ENCODE results near the gene ABCF1.

The ABCF1 gene

GRCh38 chr6:30625511-30625910 is 54.3 kb downstream of the ABCF1 start:
- no peak for TF ChIP-seq CTCF (IDR thresholded peaks at IDR 0.05; ENCODE audit: control extremely low read depth, extremely low read depth, low read depth, missing control alignments)
- POLR2A ChIA-PET: no interaction called here
- CTCF ChIA-PET: interaction anchor here (1.0 to 1.4 kb wide), 6 partner anchors 8 to 111 kb away, joined by 3 to 8 read pairs (median 6); partner anchors contain the start of genes DHX16, MRPS18B and PPP1R10
- no peak for DNase-seq (ENCODE audit: extremely low spot score)

DNA sequence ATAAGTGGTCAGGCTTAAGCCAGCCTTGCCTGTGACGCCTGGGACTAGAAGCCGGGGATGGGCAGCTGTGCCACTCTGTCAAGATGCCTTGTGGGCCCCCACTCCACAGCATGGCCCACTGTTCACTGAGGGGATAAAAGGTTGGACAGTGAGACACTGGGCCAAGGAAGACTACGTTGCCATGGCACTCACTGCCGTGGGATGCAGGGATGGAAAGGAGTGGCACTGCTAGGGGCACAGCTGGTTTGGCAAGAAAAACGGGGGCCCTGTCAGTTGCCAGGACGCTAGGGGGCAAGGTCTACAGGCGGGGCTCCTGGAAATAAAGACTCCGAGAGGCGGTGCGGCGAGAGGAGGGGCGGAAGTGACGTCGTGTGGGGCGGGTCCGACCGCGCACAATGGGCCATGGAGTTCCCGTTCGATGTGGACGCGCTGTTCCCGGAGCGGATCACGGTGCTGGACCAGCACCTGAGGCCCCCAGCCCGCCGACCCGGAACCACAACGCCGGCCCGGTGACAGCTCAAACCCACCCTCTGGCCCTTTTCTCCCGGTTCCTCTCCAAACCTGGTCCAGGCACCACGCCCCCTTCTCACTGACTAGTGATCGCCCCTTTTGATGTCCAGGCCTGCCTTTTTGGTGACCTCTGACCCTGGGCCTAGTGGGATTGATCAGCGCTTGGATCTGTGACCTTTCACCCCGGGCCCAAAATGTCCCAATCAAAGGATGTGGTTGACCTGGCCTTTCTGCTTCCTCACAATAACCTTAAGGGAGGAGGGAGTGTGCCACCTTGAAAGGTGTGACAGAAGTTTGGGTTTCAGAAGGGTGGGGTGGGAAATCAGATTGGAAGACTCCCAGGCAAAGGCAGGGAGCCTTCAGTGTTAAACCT is 55.5 kb downstream of the ABCF1 start, which contains the start of gene ATAT1:
ATAT1 (plus strand) TSS at position 391 of the 883 bp plus-strand sequence.
- CTCF ChIA-PET: interaction anchor here (0.6 to 1.4 kb wide), 9 partner anchors 9 to 110 kb away, joined by 3 to 8 read pairs (median 4); partner anchors contain the start of genes DHX16, MRPS18B and PPP1R10
- POLR2A ChIA-PET: interaction anchor here (0.8 kb wide), 1 partner anchor 12 kb away, joined by 5 read pairs; no protein-coding TSS in a partner anchor
- DNase-seq (ENCODE audit: extremely low spot score): peak; percentile 91
- TF ChIP-seq CTCF (IDR thresholded peaks at IDR 0.05; ENCODE audit: control extremely low read depth, extremely low read depth, low read depth, missing control alignments): peak; percentile 51

GRCh38 chr6:30635834-30636233 is 64.6 kb downstream of the ABCF1 start:
- ChIA-PET POLR2A (interaction anchor here (0.7 kb wide), 1 partner anchor 53 kb away, joined by 4 read pairs; no protein-coding TSS in a partner anchor), CTCF (interaction anchor here (1.6 kb wide), 2 partner anchors 19 to 86 kb away, joined by 3 to 6 read pairs; no protein-coding TSS in a partner anchor)
- DNase-seq (ENCODE audit: extremely low spot score): no peak
- TF ChIP-seq CTCF (IDR thresholded peaks at IDR 0.05; ENCODE audit: control extremely low read depth, extremely low read depth, low read depth, missing control alignments): no peak

DNA sequence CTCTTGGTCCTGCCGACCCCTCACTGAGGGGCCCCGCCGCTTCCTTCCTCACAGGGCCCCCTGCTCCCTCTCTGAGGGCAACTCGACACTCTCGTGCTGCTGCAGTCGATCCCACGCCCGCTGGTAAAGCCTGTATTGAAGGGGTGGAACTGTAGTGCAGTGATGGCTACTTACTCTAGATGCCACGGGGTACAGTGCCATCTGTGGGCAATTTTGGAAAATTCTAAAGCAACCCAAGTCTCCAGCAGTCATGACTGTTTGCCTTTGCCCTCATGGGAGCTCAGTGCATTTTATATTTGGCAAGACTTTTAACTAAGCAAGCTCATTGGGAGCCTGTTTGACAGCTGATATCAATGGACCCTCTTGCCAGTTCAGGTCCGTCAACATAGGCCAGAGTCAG is 69.2 kb downstream of the ABCF1 start:
- no peak for DNase-seq (ENCODE audit: extremely low spot score)
- no peak for TF ChIP-seq CTCF (IDR thresholded peaks at IDR 0.05; ENCODE audit: control extremely low read depth, extremely low read depth, low read depth, missing control alignments)
- ChIA-PET CTCF (interaction anchor here (0.9 to 1.4 kb wide), 4 partner anchors 20 to 69 kb away, joined by 3 to 5 read pairs (median 3); no protein-coding TSS in a partner anchor), POLR2A (interaction anchor here (0.5 kb wide), 1 partner anchor 12 kb away, joined by 3 read pairs; no protein-coding TSS in a partner anchor)

- CTCF ChIA-PET: interaction anchor here (0.7 to 1.4 kb wide), 4 partner anchors 19 to 38 kb away, joined by 3 to 5 read pairs (median 3); partner anchors contain the start of gene DHX16
- no peak for TF ChIP-seq CTCF (IDR thresholded peaks at IDR 0.05; ENCODE audit: control extremely low read depth, extremely low read depth, low read depth, missing control alignments)
- no peak for DNase-seq (ENCODE audit: extremely low spot score)
- POLR2A ChIA-PET: interaction anchor here (0.5 kb wide), 2 partner anchors 13 to 857 kb away, joined by 3 to 6 read pairs; no protein-coding TSS in a partner anchor
Observed at GRCh38 chr6:30641048-30641447, 69.8 kb downstream of the ABCF1 start.

Data from GM10248 (cell line).